Neuronal stem cell (in vitro differentiated cells): Measurements from ENCODE around the gene TAB3.

ENCODE experiments used
- DNase-seq: peaks from one replicate; pipeline ENCODE4 v3.0.0-alpha.2; 2013; ENCODE audit warnings: low spot score
- H2AFZ ChIP-seq: one replicate; pipeline ENCODE4 v1.6.1; 2013; ENCODE audit warnings: mild to moderate bottlenecking, low read length, inconsistent platforms
- H2AK5ac ChIP-seq: 2 replicates; pipeline ENCODE4 v1.6.1; 2013; ENCODE audit warnings: low read depth, mild to moderate bottlenecking, inconsistent platforms, low read length, moderate library complexity, mixed read lengths
- H2BK120ac ChIP-seq: 2 replicates; pipeline ENCODE4 v1.6.1; 2013; ENCODE audit warnings: low read depth, mild to moderate bottlenecking, inconsistent platforms, low read length, moderate library complexity, mixed read lengths
- H2BK12ac ChIP-seq: one replicate; pipeline ENCODE4 v1.6.1; 2013; ENCODE audit warnings: low read length, inconsistent platforms
- H2BK15ac ChIP-seq: 2 replicates; pipeline ENCODE4 v1.6.1; 2013; ENCODE audit warnings: mild to moderate bottlenecking, low read length, inconsistent platforms, mixed read lengths
- H2BK5ac ChIP-seq: one replicate; pipeline ENCODE4 v1.6.1; 2013; ENCODE audit warnings: inconsistent platforms, mild to moderate bottlenecking, low read length, moderate library complexity
- H3K14ac ChIP-seq: one replicate; pipeline ENCODE4 v1.6.1; 2013; ENCODE audit warnings: low read length, inconsistent platforms
- H3K18ac ChIP-seq: 2 replicates; pipeline ENCODE4 v1.6.1; 2013; ENCODE audit warnings: low read length, inconsistent platforms
- H3K23ac ChIP-seq: 2 replicates; pipeline ENCODE4 v1.6.1; 2013; ENCODE audit warnings: low read depth, mild to moderate bottlenecking, mixed read lengths, low read length, inconsistent platforms; ENCODE audit not compliant: poor library complexity
- H3K27ac ChIP-seq: replicated peaks from 3 replicates; pipeline ENCODE4 v1.5.1; 2013; ENCODE audit warnings: low read length, inconsistent platforms
- H3K27me3 ChIP-seq, 3 experiments: 2 replicates each; pipeline ENCODE4 v1.6.1; 2013; ENCODE audit warnings: low read length in 3 of 3, mild to moderate bottlenecking in 2 of 3, inconsistent platforms in 1 of 3, low read depth in 1 of 3, mixed read lengths in 1 of 3, moderate library complexity in 1 of 3; ENCODE audit not compliant: control insufficient read depth in 3 of 3, insufficient read depth in 3 of 3
- H3K36me3 ChIP-seq, 2 donors: replicated peaks in 1 of 2; 2 replicates each; pipeline ENCODE4 v1.6.1; 2013; ENCODE audit warnings: low read length in 2 of 2; ENCODE audit not compliant: control insufficient read depth in 2 of 2, insufficient read depth in 2 of 2
- H3K4ac ChIP-seq: 2 replicates; pipeline ENCODE4 v1.6.1; 2013; ENCODE audit warnings: inconsistent platforms, mild to moderate bottlenecking, low read length, moderate library complexity
- H3K4me1 ChIP-seq, 2 donors: 1 replicate in 1 of 2; 2 replicates in 1 of 2; pipeline ENCODE4 v1.6.1; 2013; ENCODE audit warnings: low read length in 2 of 2, low read depth in 1 of 2; ENCODE audit not compliant: control insufficient read depth in 2 of 2, insufficient read depth in 1 of 2
- H3K4me2 ChIP-seq: one replicate; pipeline ENCODE4 v1.6.1; 2013; ENCODE audit warnings: mild to moderate bottlenecking, low read length, inconsistent platforms; ENCODE audit not compliant: insufficient read depth, poor library complexity, severe bottlenecking
- H3K4me3 ChIP-seq, 2 donors: 2 replicates each; pipeline ENCODE4 v1.5.1; 2013; ENCODE audit warnings: low read length in 2 of 2, mild to moderate bottlenecking in 2 of 2, inconsistent platforms in 1 of 2, moderate library complexity in 1 of 2
- H3K79me1 ChIP-seq: one replicate; pipeline ENCODE4 v1.6.1; 2013; ENCODE audit warnings: low read depth, mild to moderate bottlenecking, inconsistent platforms, low read length, moderate library complexity
- H3K9ac ChIP-seq: one replicate; pipeline ENCODE4 v1.6.1; 2013; ENCODE audit warnings: mild to moderate bottlenecking, low read depth, low read length, inconsistent platforms; ENCODE audit not compliant: poor library complexity
- H3K9me3 ChIP-seq, 2 donors: replicated peaks in 1 of 2; 2 replicates each; pipeline versions ENCODE3 to v1.6.1; 2013; ENCODE audit warnings: low read length in 2 of 2, mild to moderate bottlenecking in 2 of 2, inconsistent platforms in 1 of 2, low read depth in 1 of 2, mixed read lengths in 1 of 2, moderate library complexity in 1 of 2; ENCODE audit not compliant: control insufficient read depth in 2 of 2, insufficient read depth in 1 of 2
- H4K8ac ChIP-seq: one replicate; pipeline ENCODE4 v1.6.1; 2013; ENCODE audit warnings: low read depth, mild to moderate bottlenecking, inconsistent platforms, low read length, moderate library complexity
- H4K91ac ChIP-seq: one replicate; pipeline ENCODE4 v1.6.1; 2013; ENCODE audit warnings: low read length, low read depth, mild to moderate bottlenecking, inconsistent platforms; ENCODE audit not compliant: poor library complexity
- WGBS, 2 donors: extraction: QIAGEN DNeasy Blood & Tissue Kit; methylation state at CpG; one replicate each; pipeline ENCODE4 v1.1.7; 2013; ENCODE audit warnings: missing lambda C conversion rate in 2 of 2, mixed read lengths in 1 of 2; ENCODE audit not compliant: insufficient read length in 2 of 2, insufficient replicate concordance in 1 of 2; ENCODE audit errors: extremely low coverage in 2 of 2; 5-methylcytosine and 5-hydroxymethylcytosine counted together

Gene TAB3

GRCh38 chrX:30888526-30889146, 418 bp downstream of the TAB3 start:
- peaks cover 0 to 5% (median 0%) of the 10 kb centered on the region in 3 experiments for H3K27me3 ChIP-seq
- H2AK5ac ChIP-seq, result no peak overlapping the region
- no peak overlapping the region for H2BK12ac ChIP-seq
- no peak overlapping the region for H4K8ac ChIP-seq
- H3K27ac ChIP-seq, result peak overlapping the region; percentile 63
- H3K14ac ChIP-seq, result no peak overlapping the region
- H3K4me3 ChIP-seq, result peak overlapping the region; percentile 76 to 88
- no peaks in the 10 kb centered on the region for H3K9me3 ChIP-seq
- H2BK15ac ChIP-seq, result no peak overlapping the region
- WGBS, 2 donors, result no CpG with 5 or more reads among the region's 45 CpGs
- no peak overlapping the region for H2BK120ac ChIP-seq
- peak overlapping the region; percentile 95 for H2AFZ ChIP-seq
- no peak overlapping the region for H3K4ac ChIP-seq
- H3K79me1 ChIP-seq, result peaks cover 3% of the 10 kb centered on the region
- peaks cover 0 to 5% of the 10 kb centered on the region in 2 donors for H3K4me1 ChIP-seq
- H3K36me3 ChIP-seq, result no peaks in the 10 kb centered on the region
- no peak overlapping the region for H4K91ac ChIP-seq
- no peak overlapping the region for H2BK5ac ChIP-seq
- H3K9ac ChIP-seq, result peak overlapping the region; percentile 83
- DNase-seq, result no peak
- H3K4me2 ChIP-seq, result peak overlapping the region; percentile 49
- H3K23ac ChIP-seq, result no peak overlapping the region
- H3K18ac ChIP-seq, result peak overlapping the region; percentile 38

GRCh38 chrX:30887721-30888120, 1.3 kb downstream of the TAB3 start:
- H2BK5ac ChIP-seq, result no peak overlapping the region
- H4K91ac ChIP-seq, result no peak overlapping the region
- no peak overlapping the region for H3K23ac ChIP-seq
- H3K4me2 ChIP-seq, result no peak overlapping the region
- no peak overlapping the region for H2BK15ac ChIP-seq
- no peak overlapping the region for H2BK12ac ChIP-seq
- peaks cover 0 to 5% of the 10 kb centered on the region in 2 donors for H3K4me1 ChIP-seq
- 100% methylated on average over 1 of the region's 4 CpGs; no CpG with 5 or more reads in 1 of the 2 donors for WGBS, 2 donors
- H3K18ac ChIP-seq, result no peak overlapping the region
- H3K79me1 ChIP-seq, result peaks cover 3% of the 10 kb centered on the region
- no peak overlapping the region for H2BK120ac ChIP-seq
- H3K36me3 ChIP-seq, result no peaks in the 10 kb centered on the region
- no peak overlapping the region for H3K4ac ChIP-seq
- H3K27ac ChIP-seq, result no peak overlapping the region
- no peak for DNase-seq
- no peak overlapping the region for H2AK5ac ChIP-seq
- H3K4me3 ChIP-seq, result peak overlapping the region in 1 of 2 donors; percentile 76
- no peak overlapping the region for H4K8ac ChIP-seq
- H3K14ac ChIP-seq, result no peak overlapping the region
- H3K27me3 ChIP-seq, result peaks cover 0 to 5% (median 0%) of the 10 kb centered on the region in 3 experiments
- no peak overlapping the region for H3K9ac ChIP-seq
- no peak overlapping the region for H2AFZ ChIP-seq
- H3K9me3 ChIP-seq, result no peaks in the 10 kb centered on the region

- Histone ChIP-seq H3K27me3 (peaks cover 0 to 5% (median 0%) of the 10 kb centered on the region in 3 experiments), H4K91ac (no peak overlapping the region), H2BK15ac (no peak overlapping the region), H3K79me1 (peaks cover 3% of the 10 kb centered on the region), H2BK5ac (no peak overlapping the region), H2AFZ (no peak overlapping the region), H3K27ac (no peak overlapping the region), H3K36me3 (no peaks in the 10 kb centered on the region), H3K9me3 (no peaks in the 10 kb centered on the region), H3K4me1 (peaks cover 0 to 5% of the 10 kb centered on the region in 2 donors), H3K23ac (no peak overlapping the region), H4K8ac (no peak overlapping the region), H2AK5ac (no peak overlapping the region), H3K4me2 (no peak overlapping the region), H3K18ac (no peak overlapping the region), H3K4me3 (no peak overlapping the region), H2BK120ac (no peak overlapping the region), H3K9ac (no peak overlapping the region), H3K14ac (no peak overlapping the region), H3K4ac (no peak overlapping the region), H2BK12ac (no peak overlapping the region)
- no CpG with 5 or more reads among the region's 5 CpGs for WGBS, 2 donors
- no peak for DNase-seq
Observed at GRCh38 chrX:30887288-30887687, 1.8 kb downstream of the TAB3 start.

- H4K8ac ChIP-seq, result no peak overlapping the region
- no peak overlapping the region for H2AK5ac ChIP-seq
- no peak overlapping the region for H3K23ac ChIP-seq
- WGBS, 2 donors, result no CpG with 5 or more reads among the region's 2 CpGs
- H3K27me3 ChIP-seq, result no peaks in the 10 kb centered on the region
- no peak overlapping the region for H3K18ac ChIP-seq
- H2AFZ ChIP-seq, result no peak overlapping the region
- no peak overlapping the region for H2BK120ac ChIP-seq
- H2BK15ac ChIP-seq, result no peak overlapping the region
- H2BK5ac ChIP-seq, result no peak overlapping the region
- no peak overlapping the region for H3K14ac ChIP-seq
- H3K27ac ChIP-seq, result no peak overlapping the region
- H3K79me1 ChIP-seq, result peaks cover 3% of the 10 kb centered on the region
- no peaks in the 10 kb centered on the region for H3K36me3 ChIP-seq
- no peak overlapping the region for H3K9ac ChIP-seq
- no peak for DNase-seq
- H3K4me3 ChIP-seq, result no peak overlapping the region
- no peak overlapping the region for H3K4ac ChIP-seq
- no peak overlapping the region for H2BK12ac ChIP-seq
- no peak overlapping the region for H3K4me2 ChIP-seq
- H3K4me1 ChIP-seq, result peaks cover 0 to 5% of the 10 kb centered on the region in 2 donors
- H4K91ac ChIP-seq, result no peak overlapping the region
- no peaks in the 10 kb centered on the region for H3K9me3 ChIP-seq
Observed at GRCh38 chrX:30885136-30885535, 3.9 kb downstream of the TAB3 start.
